Stimulated activated CD8-positive, alpha-beta memory T cell treated with anti-CD3 and anti-CD28 coated beads, Interleukin-2, amount 100 ng/mL, for 1 hour (primary cell): ENCODE data around the gene DNLZ.
"Not testable (repeated sequence)": the region's sequence is repeated elsewhere in the genome, so short reads cannot be mapped to it uniquely, and the experiment has no call there.

ENCODE experiments used
- DNase-seq, 2 donors: peaks; one replicate each; pipeline ENCODE4 v3.0.0-alpha.2; 2020; ENCODE audit warnings: low read depth in 2 of 2

Gene DNLZ

GRCh38 chr9:136363106-136363948 lies at the start of gene DNLZ:
Gene DNLZ (minus strand): TSS chr9:136363744. CDS start chr9:136363714, 30 bp downstream.
- DNase-seq = peak; percentile 84 to 94

GRCh38 chr9:136412962-136413361 lies 49.4 kb upstream of the DNLZ start:
- DNase-seq = no peak

- no peak for DNase-seq
Observed at GRCh38 chr9:136411378-136411777, 47.8 kb upstream of the DNLZ start.

GRCh38 chr9:136410500-136411287 lies 47.1 kb upstream of the DNLZ start, which contains the start of the genes ENTR1 and PMPCA:
Gene ENTR1 (minus strand): TSS chr9:136410614. CDS start chr9:136410397, 217 bp downstream.
Gene PMPCA (plus strand): TSS chr9:136410658. CDS start chr9:136410669, 11 bp downstream.
- DNase-seq = peak; percentile 93

GRCh38 chr9:136409557-136410455 lies 46.3 kb upstream of the DNLZ start:
- DNase-seq = no peak

GRCh38 chr9:136407911-136408310 lies 44.4 kb upstream of the DNLZ start:
- DNase-seq = no peak

GRCh38 chr9:136407061-136407460 lies 43.5 kb upstream of the DNLZ start:
- not testable (repeated sequence) for DNase-seq

- not testable (repeated sequence) for DNase-seq
Observed at GRCh38 chr9:136405904-136406303, 42.4 kb upstream of the DNLZ start.

GRCh38 chr9:136405481-136405880 lies 41.9 kb upstream of the DNLZ start:
- no peak for DNase-seq

- no peak for DNase-seq
Observed at GRCh38 chr9:136404801-136405136, 41.2 kb upstream of the DNLZ start.

GRCh38 chr9:136403915-136404800 lies 40.6 kb upstream of the DNLZ start:
- no peak for DNase-seq

GRCh38 chr9:136403538-136403914 lies 40.0 kb upstream of the DNLZ start:
- DNase-seq = peak; percentile 33 to 52

GRCh38 chr9:136402067-136402466 lies 38.5 kb upstream of the DNLZ start:
- DNase-seq = no peak

- no peak for DNase-seq
Observed at GRCh38 chr9:136401173-136401922, 37.8 kb upstream of the DNLZ start.

GRCh38 chr9:136400038-136400834 lies 36.7 kb upstream of the DNLZ start, which contains the start of gene SNAPC4:
Gene SNAPC4 (minus strand): TSS chr9:136400170. CDS start chr9:136398428, 1,742 bp downstream.
- peak; percentile 67 to 77 for DNase-seq

- DNase-seq = no peak
Observed at GRCh38 chr9:136399176-136400037, 35.9 kb upstream of the DNLZ start.

GRCh38 chr9:136398286-136398685 lies 34.7 kb upstream of the DNLZ start:
- DNase-seq = no peak

- no peak for DNase-seq
Observed at GRCh38 chr9:136397643-136398042, 34.1 kb upstream of the DNLZ start.
